Measurements from ENCODE around the gene RGMB.

- TF ChIP-seq CTCF (IDR thresholded peaks at IDR 0.05; ENCODE audit: low read length) (no peak), EZH2 (optimal IDR thresholded peaks at IDR 0.05; ENCODE audit: low read depth, low read length) (no peak)
Observed at GRCh38 chr5:98794414-98795080, 21.1 kb downstream of the RGMB start.

All from MM.1S (cell line).